ENCODE results near the gene THYN1.
"Not testable (repeated sequence)": the region's sequence is repeated elsewhere in the genome, so short reads cannot be mapped to it uniquely, and the experiment has no call there.

The THYN1 gene

DNA sequence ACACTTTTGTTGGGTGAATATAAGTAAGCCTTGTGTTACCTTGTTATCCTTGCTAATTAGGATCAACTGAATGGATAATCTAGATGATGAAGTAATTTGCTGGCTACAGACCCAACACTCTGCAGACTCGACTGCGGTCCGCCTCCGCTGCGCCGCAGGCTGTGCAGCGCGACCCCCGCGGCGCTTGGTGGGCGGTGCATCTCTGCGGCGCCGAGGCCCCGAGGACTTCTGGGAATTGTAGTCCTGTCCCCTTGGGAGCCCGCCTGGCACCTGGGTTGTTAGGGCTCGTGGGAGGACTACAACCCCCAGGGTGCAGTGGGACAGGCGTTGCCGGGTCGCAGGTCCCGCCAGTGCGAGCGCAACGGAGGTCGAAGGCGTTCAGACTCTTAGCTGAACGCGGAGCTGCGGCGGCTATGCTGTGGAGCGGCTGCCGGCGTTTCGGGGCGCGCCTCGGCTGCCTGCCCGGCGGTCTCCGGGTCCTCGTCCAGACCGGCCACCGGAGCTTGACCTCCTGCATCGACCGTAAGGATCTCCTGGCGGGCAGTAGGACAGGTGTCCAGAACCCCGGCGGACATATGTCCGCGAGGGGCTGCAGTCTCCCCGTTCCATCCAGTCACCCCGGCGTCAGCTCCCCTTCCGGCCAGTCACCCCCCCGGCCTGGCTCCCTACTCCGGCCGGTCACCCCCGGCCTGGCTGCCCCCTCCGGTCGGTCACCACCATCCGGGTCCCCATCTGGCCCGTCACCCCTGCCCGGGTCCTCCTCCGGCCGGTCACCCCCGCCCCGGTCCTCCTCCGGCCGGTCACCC is at the start of gene THYN1, which contains the start of gene ACAD8:
THYN1 (minus strand) TSS at position 165 of the 806 bp plus-strand sequence. CDS start 470 bp downstream, outside the sequence.
ACAD8 (plus strand) TSS at position 381 of the 806 bp plus-strand sequence; CDS start at position 414, 33 bp downstream.
- DNase-seq: peak; percentile 96

DNA sequence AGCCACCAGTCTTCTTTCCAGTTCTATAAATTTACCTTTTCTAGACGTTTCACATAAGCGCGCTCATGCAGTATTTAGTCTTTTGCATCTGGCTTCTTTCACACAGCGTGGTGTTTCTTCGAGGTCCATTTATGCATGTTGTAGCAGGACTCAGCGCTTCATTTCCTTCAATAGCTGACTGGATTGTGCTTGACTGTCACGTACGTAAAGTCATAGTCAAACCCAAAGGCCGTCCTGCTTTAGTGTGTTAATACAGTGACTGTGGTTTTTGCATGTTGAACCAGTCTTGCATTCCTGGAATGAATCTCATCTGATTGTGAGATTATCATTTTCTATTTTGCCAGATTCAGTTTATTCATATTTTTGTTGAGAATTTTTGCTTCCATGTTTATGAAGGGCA is 41.5 kb upstream of the THYN1 start:
- no peak for DNase-seq

DNA sequence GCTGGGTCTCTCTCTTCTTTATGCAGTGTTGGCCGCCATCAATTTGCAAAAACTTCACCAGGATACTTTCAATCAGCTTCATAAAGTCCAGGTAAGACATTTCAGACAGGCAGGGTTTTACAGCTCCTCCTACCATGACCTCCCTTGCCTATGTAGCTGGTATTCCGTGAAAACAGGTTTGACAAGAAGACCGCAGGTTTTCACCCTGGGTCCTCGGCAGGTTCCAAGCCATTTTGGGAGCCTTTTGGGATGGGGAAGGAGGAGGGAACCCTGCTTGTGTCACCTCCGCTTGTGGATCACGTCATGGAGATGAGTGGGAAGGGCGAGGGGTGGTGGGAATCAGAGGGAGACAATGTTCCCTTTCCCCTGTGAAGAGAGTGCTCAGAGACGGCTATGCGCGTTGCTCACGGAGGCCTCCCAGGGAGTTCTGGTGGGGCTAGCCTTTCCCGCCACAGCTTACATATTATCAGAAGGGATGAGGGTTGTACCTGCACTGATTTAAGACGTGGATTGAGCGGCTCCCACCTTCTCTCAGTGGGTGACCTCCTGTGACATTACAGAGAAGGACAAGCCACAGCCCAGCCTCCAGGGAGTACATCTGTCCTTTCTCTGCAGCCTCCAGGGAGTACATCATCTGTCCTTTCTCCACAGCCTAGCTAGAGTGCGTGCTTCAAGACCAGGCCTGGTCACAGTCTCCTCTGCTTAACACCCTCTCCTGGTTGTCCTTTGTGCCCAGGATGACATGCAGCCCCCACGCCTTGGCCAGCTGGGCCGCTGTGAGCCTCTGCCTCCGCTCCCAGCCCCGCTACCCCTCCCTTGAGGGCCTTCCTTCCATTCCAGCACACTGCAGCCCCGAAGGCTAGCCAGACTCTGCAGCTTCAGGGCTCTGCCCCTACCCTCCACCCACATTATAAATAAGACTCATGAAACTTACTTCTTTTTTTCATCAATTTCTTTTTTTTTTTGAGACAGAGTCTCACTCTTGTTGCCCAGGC is 40.3 kb upstream of the THYN1 start:
- DNase-seq: no peak

DNA sequence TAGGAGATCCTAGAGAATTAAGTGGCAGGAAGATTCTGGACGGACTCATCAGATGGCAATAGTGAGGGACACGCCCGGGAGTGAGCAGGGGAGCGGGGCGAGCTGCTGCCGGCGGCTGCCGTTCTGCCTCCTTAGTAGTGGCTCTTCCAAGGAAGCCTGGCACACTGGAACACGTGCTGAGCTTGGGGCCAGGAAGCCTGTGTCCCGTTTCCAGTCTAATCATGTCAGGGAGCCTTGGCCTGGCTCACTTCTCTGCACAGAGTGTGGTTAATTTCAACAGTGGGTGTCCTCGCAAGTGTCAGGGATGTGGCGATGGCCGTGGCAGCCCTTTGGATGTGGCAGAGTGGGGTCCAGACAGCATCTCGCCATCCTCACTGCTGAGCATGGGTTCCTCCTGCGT is 39.5 kb upstream of the THYN1 start:
- no peak for DNase-seq

DNA sequence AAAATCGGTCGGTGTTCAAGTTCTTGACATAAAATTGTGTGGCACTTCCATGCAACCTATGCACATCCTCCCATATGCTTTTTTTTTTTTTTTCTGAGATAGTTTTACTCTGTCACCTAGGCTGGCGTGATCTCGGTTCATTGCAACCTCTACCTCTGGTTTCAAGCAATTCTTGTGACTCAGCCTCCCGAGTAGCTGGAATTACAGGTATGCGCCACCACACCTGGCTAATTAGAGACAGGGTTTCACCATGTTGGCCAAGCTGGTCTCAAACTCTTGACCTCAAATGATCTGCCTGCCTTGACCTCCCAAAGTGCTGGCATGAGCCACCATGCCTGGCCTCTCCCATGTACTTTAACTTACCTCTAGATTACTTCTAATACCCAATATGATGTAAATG is 38.0 kb upstream of the THYN1 start:
- no peak for DNase-seq

DNA sequence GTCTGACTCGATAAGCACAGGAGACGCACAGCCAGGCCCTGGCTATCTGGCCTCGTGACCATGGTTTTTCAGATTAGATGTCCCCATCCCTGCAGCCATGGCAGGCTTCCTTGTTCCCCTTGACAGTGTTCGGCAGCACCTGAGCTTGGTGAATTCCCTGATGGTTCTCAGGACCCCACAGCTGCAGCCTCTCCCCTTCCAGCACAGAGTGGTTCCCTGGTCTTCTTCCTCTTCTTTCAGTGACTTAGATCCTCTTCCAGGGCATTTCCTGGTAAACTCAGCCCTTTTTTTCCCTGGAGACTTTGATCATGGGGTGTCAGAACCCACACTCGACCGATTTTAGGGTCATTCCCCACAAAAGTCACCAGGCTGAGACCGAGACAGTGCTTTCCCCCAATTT is 37.5 kb upstream of the THYN1 start:
- DNase-seq: no peak

DNA sequence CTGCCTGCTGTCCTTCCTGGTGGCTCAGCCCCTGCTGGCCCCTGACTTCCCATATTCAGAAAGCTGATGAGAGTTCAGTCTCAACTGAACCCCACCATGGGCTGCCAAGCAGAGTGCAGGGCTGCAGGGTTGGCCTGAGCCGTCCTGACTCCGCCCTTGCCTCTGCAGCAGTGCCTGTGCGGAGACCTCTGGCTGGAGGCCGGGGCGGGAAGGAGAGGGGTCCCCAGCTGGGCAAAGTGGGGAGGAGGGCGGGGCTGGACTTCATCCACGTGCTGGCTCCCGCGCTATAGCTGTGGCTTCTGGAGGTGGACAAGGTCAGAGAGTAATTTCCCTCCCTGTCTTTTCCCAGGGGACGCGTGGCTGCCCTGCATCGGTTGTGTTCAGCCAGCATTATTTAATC is 36.6 kb upstream of the THYN1 start:
- DNase-seq: no peak

DNA sequence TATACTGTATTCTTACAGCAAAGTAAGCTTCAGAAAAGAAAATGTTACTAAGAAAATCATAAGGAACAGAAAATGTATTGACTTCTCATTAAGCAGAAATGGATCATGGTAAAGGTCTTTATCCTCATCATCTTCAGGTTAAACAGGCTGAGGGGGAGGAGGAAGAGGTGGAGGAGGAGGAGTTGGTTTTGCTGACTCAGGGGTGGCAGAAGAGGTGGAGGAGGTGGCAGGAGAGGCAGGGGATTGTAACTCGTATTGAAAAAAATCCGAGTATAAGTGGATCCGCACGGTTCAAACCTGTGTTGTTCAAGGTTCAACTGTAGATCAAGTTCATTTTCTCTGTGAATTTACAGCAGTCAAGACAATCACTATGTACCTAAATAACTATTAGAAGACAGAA is 36.0 kb upstream of the THYN1 start:
- no peak for DNase-seq

DNA sequence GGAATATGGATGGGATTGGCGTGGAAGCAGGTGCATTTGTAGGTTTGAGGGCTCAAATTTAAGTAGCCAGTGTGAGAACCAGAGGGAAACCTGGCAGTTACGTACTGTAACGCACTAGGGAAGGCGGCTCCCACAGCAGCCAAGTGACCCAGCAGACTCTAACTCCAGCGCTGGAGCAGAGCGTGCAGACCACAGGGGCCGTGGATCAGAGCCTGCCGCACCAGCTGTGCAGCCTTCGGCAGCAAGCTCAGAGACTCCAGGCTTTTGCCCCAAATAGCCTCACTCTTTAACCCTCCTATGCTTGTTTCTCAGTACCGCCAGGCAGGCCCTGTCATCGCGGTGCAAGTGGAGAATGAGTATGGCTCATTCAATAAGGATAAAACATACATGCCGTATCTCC is 35.3 kb upstream of the THYN1 start:
- no peak for DNase-seq

DNA sequence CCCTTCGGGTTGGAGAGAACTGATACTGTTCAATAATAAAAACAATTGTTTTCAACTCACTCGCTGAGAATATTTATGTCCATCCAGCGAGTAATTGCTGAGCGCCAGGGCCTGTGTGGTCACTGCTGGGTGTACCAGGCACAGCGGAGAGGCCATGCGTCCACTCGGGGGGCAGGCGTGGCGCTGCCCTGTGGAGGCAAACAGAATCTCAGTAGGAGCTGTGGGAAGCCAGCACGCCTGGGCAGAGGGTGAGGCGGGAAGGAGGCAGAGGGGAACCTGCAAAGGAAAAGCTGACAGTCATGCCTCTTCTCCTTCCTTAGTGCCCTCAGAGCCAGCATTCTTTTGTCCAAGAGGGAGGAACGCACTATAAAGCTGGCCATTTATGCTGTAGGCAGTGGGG is 34.4 kb upstream of the THYN1 start:
- no peak for DNase-seq

DNA sequence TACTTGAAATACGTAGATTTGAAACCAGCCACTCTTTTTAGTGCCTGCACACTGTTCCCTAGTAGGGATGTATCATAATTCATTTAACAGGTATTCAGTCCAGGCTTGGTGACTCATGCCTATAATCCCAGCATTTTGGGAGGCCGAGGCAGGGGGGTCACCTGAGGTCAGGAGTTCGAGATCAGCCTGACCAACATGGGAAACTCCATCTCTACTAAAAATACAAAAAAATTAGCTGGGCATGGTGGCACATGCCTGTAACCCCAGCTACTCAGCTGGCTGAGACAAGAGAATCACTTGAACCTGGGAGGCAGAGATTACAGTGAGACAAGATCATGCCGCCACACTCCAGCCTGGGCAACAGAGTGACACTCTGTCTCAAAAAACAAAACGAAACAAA is 31.2 kb upstream of the THYN1 start:
- DNase-seq: not testable (repeated sequence)

DNA sequence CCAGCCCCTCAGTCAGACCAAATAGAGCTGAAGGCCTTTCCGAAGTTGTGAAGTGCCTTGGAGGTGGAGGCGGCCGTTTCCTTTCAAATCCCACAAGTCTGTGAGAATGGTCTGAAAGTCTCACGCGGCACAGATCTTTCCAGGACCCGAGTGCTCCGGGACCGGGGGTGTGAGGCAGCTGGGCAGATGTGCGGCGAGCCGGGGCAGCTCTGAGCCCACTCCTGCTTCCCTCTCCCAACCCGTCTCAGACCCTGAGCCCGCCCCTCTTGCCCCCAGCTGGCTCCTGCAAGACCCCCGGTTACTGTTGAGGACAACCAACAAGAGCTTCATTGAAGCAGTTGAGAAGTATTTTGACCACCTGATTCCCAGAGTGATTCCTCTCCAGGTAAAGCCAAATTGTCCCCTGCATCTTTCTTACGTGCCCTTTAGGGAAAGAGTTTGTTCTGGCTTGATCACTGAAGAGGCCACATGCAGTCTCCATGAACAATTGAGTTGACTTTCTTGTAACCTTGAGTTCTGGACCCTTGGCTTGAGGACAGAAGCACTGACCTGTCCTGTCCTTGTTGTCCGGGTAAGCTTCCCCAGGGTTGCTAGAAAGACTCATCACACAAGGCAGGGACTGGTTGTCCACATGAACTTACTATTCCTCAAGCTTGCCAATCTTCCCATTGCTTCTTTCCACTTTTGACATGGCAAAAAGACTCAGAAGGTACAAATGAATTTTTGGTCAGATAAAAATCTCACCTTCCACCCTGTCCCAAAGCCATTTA is 30.5 kb upstream of the THYN1 start:
- no peak for DNase-seq

DNA sequence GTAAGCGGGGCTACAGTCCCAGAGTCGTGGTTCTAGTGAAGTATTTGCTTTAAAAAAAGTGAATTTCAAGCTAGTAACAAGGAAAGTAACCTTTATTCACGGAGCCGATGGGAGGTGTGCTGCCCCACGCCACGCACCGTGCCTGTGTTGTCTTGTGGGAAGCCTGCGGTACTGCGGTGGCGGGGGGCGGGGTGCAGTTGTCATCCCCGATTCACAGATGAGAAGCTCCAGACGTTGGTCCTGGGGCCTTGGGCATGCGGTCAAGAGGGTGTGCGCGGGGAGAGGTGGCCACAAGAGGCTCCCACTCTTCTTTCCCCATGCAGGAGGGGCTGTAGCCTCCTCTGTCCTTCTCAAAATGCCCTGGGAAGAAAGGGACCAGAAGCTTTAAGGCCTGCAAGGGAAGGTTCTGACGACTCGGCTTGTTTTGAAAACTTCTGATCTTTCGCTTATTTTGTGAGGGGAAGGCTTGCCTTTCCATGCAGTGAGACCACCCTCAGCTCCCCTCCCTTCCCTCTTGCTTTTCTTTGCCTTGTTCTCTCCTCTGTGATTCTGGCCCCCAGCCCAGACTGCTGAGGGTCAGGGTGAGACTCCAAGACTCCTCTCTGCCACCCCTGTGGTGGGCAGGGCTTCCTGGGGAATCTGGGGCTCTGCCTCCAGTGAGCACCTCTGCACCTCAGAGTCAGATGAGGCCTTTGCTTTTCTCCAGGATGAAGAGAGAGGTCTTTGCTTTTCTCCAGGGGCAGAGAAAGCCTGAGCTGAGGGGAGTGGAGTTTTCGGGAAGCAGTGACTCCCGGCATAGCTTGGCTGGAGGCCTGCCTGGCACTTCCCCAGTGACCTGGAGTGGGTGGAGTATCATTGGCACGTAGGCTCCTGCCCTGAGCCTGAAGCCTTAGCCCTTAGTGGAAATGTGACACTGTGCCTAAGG is 29.2 kb upstream of the THYN1 start:
- DNase-seq: no peak

DNA sequence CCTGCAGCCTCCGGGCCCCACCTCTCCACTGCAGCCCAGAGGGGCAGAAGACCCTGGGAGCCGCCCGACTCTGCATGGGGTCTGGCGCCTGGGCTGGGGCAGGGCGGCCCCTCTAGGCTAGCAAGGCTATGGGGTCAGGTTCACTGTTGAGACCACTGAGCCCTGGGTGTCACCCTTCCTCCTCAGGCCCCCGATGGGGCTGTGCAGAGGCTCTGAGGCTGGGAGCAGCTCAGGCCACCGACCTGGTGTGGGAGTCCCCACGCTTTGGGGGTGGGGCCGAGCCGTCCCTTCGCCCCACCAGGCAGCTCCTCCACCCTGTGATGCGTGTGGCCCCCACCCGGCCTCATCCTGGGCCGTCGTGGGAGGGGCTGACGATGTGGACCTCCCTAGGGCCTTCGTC is 28.5 kb upstream of the THYN1 start:
- not testable (repeated sequence) for DNase-seq

DNA sequence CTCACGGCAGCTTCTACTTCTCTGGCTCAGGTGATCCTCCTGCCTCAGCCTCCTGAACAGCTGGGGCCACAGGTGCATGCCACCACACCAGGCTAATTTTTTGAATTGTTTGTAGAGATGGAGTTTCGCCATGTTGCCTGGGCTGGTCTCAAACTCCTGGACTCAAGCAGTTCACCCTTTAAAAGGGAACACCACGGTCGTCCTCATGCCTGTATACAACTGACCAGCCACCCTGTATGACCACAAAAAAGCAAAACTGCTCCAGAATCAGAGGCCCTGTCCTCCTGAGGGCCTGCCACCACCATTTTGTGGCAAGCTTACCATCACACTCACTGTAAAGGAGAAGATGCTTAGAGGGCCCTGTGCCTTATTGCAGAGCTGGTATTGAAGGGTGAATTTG is 25.2 kb upstream of the THYN1 start:
- no peak for DNase-seq

DNA sequence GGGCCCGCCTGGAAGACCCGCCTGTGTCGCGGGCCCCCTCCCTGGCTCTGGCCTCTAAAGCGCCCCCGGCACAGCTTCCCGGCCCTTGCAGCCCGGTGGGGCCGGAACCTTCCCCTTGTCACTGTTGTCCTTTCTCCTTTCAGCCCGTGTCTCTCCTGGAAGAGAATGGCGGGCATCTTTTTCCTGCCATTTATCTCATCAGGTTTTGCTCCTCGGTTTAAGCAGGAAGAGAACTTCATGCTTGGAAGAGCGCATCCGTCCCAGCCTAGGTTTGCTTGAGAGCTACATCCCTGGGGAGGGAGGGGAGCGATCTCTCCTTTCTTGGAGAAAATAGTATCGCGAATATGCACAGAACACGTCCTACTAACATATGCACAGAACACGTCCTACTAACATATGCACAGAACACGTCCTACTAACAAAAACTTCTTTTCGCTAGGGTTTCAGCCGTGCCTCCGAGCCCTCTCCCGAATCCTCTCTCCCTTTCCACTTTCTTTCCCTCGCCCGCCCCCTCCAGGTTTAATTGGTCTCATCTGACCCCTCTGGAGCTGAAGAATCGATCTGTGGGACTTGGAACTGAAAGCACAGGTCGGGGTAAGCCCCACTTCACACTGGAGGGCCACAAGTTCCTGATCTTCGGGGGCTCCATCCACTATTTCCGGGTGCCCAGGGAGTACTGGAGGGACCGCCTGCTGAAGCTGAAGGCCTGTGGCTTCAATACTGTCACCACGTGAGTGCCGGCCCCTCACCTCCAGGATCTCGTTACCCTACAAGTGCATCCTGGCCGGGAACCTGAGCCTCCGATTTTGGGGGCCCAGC is 24.2 kb upstream of the THYN1 start:
- no peak for DNase-seq

DNA sequence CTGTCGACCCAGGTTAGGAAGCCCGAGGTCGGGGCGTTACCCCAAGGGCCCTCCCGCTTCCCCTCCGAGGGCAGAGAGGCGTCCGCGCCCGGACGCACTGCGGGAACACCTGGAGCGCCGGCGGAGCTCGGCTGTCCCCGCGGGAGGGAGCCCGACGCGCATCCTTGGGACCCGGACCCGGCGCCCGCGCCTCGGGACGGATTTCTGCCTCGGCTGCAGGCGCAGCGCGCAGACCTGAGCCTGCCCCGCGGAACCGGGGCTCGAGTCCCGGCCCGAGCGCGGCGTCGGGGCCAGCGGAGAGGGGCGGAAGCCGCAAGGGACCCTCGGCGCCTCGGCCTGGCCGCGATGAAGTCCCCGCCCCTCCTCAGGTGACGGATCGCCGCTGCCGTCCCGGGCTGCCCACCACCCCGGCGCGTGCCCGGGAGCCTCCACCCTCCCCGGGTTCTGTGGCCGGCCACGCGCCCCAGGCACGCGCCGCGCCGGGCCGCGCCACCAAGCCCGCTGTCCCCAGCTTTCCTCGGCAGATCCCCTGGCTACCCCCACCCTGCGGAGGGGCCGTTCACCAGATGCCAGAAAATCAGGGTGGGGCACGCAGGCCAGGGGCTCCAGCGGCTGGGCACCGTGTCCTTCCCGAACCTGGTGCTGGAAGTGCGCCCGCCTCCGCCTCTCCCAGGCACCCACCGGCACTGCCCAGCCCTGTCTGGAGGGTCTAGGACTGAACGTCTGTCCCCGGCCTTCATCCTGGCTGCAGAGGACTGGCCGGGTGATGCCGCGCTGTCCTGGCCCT is 23.4 kb upstream of the THYN1 start:
- DNase-seq: peak; percentile 19

DNA sequence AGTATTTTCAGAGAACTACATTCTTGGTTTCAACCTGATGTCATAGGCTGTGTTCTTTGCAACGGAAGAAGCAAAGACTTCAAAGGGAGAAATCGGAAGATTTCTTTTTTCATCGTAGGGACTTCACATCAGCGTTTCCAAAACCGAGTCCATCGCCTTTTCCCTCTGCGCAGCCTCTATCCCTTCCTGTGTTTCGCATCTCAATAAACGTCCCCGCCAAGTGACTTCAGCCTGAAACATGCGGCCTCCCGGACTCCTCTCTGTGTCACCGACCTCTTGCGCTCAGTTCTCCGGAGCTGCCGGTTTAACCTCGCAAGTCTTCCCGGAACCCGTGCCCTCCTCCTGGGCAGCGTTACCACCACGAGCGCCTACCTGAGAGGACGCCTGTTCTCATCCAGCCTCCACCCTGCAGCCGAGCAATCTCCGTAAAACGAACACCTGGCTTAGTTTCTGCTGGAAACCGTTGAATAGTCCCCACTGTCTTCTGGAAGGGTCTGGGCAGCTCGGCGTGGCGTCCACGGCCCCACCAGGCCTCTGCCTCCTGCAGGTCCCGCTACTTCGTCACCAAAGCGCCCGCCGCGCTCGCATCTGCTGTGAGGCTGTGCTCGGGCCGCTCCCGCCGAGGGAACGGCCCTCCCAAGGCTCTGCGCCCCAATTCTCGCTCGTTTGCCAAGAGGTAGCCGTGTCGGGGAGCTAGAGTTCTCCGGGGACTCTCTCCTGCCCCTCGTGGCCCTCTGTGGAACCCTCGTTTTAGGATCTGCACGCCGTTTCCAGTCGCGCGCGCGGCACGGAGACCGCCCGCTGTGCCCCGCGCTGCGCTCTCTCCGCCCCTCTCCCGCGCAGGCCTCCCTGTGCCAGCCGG is 22.6 kb upstream of the THYN1 start, which contains the start of gene GLB1L3:
GLB1L3 (plus strand) TSS at position 846 of the 862 bp plus-strand sequence. CDS start 362 bp downstream, outside the sequence.
- DNase-seq: peak; percentile 85

DNA sequence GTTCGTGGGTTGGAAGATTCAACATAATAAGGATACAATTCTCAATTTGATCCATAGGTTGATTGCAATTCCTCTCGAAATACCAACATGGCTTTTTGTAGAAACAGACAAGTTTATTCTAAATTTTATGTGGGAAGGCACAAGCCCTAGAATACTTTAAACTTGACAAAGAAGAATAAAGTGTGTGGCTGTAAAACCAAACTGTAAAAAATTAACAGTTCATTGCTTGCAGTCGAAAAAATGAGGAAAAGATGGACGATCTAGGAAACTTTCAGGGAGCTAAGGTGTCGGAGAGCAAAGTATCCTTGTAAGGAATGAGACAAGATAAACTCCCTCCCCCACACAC is 22.0 kb upstream of the THYN1 start:
- DNase-seq: no peak

All from activated naive CD4-positive, alpha-beta T cell treated with anti-CD3 and anti-CD28 coated beads, Interleukin-2, amount 50 U/mL, for 16 hours (primary cell).